HG03354 (cell line): ENCODE measurements around the gene LZIC.
"Not testable (repeated sequence)": the region's sequence is repeated elsewhere in the genome, so short reads cannot be mapped to it uniquely, and the experiment has no call there.

Experiments used
- ATAC-seq: cut with Tn5 transposase; IDR thresholded peaks from one replicate; pipeline ENCODE4 v1.9.1; 2021; ENCODE audit warnings: mild to moderate bottlenecking; ENCODE audit not compliant: unreplicated experiment, poor library complexity, severe bottlenecking

The LZIC gene

DNA sequence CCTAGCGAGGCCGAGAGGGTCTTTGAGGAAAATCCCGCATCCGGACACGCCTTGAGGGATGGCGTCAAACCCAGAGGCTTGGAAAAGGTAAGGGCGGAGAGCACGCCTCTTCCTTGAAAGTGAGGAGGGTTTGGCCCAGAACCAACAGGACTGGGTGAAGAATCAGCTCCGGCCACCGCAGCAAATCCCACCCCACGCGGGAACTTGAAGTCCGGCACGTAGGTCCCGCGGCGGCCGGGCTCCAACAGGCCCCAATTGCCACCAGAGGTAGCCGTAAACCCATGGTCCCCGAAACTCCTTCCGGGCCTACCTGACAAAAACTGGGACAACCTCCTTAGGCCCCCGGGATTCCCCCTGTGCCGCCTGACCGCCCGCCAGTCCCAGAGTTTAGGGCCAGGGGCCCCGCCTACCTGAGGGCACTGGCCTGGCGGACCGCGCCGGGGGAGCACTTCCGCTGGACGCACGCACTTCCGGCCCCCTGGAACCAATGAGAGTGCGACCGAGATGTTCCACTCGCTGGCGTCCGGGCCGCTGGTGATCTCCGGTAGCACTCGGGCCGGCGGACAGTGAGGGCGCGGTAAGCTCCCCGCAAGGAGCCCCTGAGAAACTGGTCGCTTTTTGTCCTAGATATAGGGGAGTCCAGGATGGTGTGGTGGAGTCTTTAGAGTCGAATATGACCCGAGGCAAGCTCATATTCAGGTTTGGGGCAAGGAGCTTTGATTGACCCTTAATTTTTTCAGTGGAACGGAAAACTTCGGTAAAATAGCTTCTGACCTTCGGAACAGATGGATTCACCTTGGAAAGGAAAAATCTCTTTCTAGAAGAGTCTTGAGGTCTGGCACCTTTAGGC lies at the start of gene LZIC, which contains the start of gene NMNAT1:
LZIC (minus strand) TSS at position 453 of the 850 bp plus-strand sequence. CDS start 6,772 bp downstream, outside the sequence.
NMNAT1 (plus strand) TSS at position 537 of the 850 bp plus-strand sequence. CDS start 28,599 bp downstream, outside the sequence.
- peak; percentile 95 for ATAC-seq

DNA sequence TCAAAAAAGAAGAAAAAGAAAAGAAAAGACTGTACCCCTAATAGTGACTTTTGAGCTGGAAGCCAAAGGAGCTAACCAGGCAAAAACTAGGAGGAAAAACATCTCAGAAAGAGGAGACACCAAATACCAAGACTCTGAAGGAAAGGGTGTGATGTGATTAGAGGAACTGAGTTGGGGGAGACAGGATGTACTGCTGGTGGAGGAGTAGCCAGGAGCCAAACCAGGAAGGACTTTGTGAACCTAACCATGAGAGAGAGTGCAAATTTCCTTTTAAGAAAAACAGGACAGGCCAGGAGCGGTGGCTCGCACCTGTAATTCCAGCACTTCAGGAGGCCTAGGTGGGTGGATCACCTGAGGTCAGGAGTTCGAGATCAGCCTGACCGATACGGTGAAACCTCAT lies 49.7 kb upstream of the LZIC start:
- ATAC-seq: no peak

DNA sequence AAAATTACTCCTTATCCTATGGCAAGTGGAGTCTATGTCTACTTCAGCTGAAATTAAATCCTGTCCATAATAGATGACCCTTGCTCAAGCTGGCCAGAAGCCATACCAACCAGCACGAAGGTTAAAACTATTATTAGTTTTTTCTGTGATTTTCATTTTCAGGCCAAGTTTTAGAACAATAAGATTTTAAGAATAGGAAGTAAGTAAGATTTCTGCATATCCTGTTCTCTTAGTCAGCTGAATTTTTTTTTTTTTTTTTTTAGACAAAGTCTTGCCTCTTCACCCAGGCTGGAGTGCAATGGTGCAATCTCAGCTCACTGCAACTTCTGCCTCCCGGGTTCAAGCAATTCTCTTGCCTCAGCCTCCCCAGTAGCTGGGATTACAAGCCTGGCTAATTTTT lies 47.8 kb upstream of the LZIC start:
- no peak for ATAC-seq

DNA sequence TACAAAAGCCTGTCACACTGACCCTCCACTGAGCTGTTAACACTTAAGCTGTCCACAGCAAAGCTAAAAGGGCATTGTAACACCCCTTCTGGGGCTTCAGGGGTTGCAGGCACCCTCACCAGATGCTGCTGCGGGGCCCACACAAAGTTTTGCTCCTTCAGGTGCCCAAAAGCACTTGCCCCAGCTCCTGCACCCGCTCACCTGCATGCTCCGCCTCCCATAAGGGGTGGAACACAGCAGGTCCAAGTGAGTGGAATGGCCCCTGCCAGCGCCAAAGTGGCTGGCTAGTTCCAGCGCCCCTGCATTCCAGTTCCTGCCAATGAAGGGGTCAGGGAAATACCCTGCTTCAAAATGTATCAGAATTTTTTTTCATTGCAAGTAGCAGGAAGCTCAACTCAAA lies 46.6 kb upstream of the LZIC start:
- no peak for ATAC-seq

DNA sequence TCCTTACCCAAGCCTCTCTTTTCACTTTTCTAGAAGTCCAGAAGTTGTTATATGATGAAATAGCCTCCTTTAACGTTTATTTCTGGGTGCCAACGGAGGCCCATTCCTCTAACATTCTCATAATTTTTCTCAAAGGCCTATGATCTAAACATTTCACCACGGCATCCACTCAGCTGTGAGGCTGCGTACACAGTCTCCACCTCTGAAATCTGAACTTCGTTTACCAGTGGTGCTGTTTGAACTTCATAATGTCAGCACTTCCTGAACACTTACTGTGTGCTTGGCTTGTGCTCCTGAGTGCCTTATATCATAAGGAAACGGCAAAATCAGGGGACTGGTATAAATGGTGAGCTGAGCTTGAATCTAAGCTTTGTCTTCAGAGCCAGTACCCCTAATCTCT lies 41.8 kb upstream of the LZIC start:
- no peak for ATAC-seq

DNA sequence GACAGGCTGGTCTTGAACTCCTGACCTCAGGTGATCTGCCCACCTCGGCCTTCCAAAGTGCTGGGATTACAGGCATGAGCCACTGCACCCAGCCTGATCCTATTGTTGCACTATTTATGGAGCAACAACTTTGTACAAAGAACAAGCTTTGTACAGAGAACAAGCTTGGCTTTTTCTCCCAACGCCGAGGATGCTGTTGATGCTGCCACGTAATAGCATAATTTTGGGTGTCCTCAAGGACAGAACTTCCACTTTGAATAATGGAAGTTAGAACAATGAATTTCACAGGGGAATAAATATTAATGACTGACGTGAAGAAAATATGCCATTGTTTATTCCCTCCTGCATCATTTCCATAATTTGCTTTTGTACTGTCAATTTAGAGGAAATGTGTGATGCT lies 41.1 kb upstream of the LZIC start:
- ATAC-seq: no peak

DNA sequence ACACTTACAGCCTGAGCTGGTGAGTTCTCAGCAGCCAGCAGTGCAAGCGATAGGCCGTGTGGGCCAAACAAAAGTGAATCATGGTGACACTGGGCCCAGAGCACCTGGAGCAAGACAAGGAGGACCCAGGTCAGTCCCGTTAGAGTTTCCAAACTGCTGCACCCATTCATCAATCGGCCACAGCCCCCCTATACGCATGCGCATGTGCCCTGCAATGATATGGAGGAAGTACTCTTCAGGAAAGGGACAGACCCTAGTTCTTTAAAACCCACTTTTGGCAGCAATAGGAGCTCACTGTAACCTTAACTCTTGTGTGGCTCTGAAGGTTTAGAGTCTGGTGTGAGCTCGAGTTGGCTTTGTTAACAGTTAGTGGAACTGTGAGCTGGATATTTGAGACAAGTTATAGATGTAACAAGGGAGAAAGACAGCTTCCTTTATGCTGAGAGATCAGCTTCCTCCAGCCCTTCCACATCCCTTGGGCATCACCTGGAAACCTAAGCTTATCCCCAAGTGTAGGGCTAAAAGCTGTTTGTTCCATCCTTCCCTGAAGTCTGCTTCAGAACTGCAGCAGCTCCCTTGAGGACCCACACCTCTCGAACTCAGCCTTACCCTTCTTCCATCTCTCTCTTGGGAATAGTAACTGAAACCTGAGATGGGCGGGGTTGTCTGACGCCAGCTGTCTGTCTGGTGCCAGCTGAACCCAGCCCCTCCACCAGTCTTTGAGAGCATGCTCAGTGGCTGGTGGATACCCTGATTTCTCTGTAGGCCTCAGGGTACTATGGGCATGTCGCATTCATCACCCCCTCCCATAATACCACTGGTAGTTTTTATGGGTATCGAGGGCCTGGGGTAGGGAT lies 17.7 kb upstream of the LZIC start:
- ATAC-seq: peak; percentile 51

DNA sequence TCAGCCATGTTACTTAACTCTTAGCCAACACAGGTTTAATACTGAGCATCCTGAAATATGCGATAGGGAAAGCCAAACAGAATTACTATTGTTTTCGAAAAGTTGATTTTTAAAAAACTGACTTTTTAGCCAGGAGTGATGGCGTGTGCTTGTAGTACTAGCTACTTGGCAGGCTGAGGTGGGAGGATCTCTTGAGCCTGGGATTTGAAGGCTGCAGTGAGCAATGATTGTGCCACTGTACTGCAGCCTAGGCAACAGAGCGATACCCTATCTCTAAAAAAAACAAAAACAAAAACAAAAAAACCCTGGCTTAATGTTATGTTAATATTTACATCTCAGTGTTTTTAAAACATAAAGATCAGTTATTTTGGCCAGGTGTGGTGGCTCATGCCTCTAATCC lies 16.8 kb upstream of the LZIC start:
- ATAC-seq: no peak

DNA sequence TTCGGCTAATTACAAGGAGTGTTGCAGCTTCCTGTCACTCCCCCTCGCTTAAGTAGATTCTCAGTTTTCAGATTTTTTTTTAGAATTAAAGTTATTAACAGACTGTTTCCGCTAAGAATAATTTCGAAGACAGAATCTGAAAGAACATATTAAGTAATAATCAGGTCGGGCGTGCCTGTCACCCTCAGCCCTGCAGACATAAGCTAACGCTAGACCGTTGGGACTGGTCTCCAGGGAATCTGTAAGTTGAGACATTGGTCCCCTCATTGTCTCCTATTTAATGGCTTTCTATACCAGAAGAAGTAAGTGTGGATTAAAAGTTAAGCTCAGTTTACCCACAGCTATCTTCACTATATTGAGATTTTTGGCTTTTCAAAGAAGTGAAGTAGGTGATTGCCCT lies 14.5 kb upstream of the LZIC start:
- ATAC-seq: no peak

DNA sequence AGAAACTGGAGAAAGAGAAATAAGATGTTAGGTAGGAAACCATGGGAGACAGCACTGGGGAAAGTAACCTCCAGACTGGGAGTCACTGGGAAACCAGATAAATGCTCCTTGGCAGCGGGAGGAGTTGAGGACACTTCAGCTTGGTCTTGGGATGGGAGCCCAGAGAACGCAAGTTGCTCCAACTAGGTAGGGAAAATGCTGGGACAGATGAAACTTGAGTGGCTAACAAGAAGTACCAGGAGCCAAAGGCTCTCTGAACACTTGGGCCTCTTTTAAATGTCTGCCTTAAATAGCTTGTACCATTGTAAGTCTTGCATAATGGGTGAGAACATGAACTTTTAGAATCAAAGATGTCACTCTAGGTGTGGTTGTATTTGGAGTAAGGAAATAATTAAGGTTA lies 3.1 kb upstream of the LZIC start:
- no peak for ATAC-seq

DNA sequence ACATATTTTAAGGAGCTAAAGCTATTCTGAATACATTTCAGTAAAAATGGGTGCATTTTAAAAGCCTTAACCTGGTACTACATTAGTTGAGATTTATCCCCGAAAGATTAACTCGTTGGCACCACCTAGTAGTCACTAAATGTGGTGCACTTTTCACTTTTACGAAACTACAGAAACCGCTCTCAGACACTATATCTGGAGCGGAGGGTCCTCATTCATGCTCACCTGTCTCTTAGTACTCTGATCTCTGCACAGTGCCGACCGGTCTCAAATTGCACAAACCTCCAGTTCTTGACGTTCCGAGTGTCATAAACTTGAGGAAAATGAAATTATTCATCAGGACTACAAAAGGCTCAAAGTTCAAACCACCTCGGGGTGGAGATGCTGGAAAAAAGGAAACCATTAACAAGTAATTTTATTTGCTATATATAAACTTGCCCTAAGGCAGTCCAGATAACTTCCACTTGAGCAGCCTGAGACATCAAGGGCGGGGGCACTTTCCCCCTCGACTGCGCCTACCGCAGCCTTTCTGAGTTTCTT lies 722 bp downstream of the LZIC start:
- ATAC-seq: peak; percentile 39

DNA sequence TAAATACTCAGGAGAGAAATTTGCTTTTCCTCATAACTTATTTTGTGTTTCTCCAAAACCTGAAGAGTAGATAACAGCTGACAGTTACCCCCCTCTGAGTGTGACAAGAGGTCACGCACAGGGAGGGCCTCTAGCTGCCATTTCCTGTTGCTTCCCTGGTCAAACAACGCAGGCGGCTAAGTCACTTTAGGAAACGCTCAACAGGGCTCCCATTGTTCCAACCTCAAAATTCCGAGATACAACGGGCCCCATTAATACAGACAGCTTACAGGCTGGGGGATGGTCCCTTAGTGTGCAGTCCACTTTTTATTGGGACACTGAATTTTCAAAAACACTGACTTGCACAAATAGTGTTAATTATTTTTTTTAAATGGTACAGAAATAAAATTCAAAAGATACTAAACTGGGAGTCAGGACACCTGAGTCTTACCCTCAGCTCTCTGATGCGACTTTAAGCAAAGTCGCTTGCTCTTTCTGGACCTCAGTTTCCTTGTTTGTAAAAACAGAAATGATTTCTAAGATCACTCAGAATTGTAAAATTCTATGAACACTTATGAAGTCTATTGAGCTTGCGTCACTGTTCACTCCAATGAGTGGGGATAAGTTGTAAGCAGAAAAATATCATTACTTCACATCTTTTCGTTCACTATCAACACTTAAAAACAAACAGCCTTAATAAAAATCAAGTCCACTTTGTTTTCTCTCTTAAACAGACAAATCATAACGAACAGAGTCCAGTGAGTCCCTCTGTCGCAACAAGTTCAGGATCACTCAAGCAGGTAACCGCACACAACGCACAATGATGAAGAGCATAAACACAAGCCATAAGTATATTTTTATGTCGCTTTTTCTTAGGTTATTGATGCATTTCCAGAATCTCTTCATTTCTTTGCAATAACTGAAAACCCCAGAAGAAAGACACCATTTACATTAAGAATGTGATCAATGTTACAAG lies 13.5 kb downstream of the LZIC start:
- ATAC-seq: no peak

DNA sequence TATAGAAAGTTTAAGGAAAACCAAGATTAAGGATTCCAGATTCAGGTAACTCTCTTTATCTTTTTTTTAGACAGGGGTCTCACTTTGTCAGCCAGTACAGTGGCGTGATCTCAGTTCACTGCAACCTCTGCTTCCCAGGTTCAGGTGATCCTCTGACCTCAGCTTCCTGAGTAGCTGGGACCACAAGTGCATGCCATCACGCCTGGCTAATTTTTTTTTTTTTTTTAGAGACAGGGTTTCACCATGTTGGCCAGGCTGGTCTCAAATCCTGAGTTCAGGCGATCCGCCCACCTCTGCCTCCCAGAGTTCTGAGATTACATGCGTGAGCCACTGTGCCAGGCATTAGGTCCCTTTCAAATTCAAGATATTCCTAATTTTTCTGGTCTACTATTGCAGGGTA lies 15.9 kb downstream of the LZIC start:
- no peak for ATAC-seq

DNA sequence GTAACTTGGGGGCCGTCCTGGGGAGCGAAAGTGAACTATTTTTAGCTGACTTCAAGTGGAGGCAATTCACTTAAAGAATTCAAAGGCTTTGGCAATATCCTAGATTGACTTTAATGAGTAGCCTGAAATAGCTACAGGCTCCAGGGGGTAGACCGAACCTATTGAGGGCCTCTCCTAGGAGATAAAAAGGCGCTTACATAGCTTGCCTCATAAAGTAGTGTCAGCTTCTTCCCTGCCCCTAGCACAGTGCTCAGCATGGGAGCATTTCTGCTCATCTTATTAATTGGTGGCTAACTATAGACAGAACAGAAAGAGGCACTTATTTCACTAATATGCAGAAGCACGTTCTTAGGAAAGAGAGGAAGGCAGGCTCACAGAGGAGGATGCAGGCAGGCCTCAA lies 20.8 kb downstream of the LZIC start:
- ATAC-seq: no peak

DNA sequence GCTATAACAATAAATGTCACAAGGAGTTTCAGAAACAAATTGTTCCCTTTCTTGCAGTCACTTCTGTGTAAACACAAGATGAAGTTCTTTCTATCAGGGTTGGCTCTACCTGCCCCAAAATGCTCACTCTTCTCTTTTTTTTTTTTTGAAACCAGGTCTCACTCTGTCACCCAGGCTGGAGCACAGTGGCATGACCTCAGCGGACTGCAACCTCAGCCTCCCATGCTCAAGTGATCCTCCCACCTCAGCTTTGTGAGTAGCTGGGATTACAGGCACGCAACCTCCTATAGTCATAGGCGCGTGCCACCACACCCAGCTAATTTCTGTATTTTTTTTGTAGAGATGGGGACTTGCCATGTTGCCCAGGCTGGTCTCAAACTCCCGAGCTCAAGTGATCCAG lies 22.6 kb downstream of the LZIC start:
- no peak for ATAC-seq

DNA sequence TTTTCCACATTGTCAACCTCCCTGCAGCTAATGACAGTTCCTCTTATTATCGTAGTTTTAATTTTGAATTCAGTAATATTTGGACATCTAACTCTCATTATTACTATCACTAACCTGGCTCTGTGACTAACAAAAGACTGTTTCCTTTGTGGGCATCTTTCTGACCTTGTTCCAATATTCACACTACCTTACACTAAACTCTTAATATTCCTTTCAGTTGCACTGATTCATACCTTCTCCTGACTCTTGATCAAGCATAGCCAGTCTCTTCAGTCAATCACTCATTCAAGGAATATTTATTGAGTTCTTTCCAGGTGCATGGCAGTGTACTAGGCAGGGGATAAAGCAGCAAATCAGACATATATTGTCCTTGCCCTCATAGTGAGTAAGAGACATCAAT lies 25.3 kb downstream of the LZIC start:
- ATAC-seq: no peak

DNA sequence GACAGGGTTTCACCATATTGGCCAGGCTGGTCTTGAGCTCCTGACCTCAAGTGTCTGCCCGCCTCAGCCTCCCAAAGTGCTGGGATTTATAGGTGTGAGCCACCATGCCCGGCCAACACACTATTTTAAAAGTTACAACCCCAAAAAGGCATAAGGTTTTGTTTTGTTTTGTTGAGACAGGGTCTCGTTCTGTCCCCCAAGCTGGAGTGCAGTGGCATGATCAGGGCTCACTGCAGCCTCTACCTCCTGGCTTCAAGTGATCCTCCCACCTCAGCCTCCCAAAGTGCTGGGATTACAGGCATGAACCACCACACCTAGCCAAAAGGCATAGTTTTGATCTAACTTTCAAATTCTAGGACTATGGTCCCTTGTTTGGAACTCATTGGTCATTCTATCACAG lies 25.7 kb downstream of the LZIC start:
- ATAC-seq: not testable (repeated sequence)

DNA sequence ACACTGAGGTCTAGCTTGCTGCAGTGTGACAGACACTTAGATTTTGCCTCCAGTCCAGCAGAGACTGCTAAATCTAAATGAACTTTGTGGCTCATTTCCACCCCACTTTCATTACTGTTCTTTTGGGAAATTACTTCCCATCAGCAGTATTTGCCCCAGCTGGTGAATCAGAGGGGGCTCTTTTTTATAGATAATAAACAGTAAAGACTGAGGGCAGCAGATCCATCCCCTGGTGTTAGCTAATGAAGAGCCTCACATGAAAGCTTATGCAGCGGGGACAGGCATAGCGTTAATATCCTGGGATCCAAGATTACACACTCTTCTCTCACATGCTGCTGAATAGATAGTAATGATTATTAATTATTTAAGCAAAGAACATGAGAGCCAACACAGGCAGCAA lies 26.7 kb downstream of the LZIC start:
- ATAC-seq: no peak

DNA sequence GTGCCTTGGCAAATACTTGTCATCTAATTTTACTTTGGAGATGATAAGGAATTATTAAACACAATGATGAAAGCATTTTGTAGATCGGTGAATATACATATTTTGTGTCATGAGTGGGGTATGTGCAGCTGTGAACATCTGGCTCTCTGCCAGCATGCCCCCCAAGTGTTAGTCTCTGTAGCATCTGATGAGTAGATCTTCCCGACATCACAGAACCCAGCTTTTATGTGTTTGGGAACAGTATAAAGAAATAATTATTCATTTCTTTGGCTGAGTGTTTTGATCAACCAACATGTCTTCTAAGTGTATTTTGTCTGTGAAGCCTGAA lies 28.6 kb downstream of the LZIC start:
- no peak for ATAC-seq
